SK-N-SH (cell line): Measurements from ENCODE around the gene CHPF. TPM values are rescaled to one million over a fixed set of nuclear protein-coding genes. Genes with fewer than 3 reads are reported as not detected.
A peak's percentile ranks its signal among the peaks of the same experiment; 100 is the strongest.

Experiments
- CTCF ChIA-PET: fragments of 300-600, 350-600 bp; formaldehyde crosslinking; extraction: SDS; loops from one replicate; lab custom pipeline; 2021; lab: Yijun Ruan, JAX
- POLR2A ChIA-PET: fragments of 350-600 bp; sonication (Branson Sonifier 250); formaldehyde crosslinking; extraction: SDS; loops from one replicate; lab custom pipeline; 2020; ENCODE audit warnings: antibody characterized with exemption, inconsistent platforms; lab: Yijun Ruan, JAX
- DNase-seq: peaks from one replicate; pipeline ENCODE4 v3.0.0; 2012
- H2AFZ ChIP-seq: fragments of 200-600 bp; sonication (generic); 2 replicates; pipeline ENCODE4 v1.8.1; 2016; ENCODE audit warnings: antibody characterized with exemption, mild to moderate bottlenecking, low read depth
- H3F3A ChIP-seq: fragments of 200-600 bp; sonication (generic); replicated peaks from 2 replicates; pipeline ENCODE3; 2016; ENCODE audit warnings: antibody characterized with exemption, mild to moderate bottlenecking; ENCODE audit not compliant: insufficient read depth
- H3K27ac ChIP-seq, 2 experiments: fragments of 200-500 bp in 1 of 2; fragments of 200-600 bp in 1 of 2; sonication (Bioruptor generic) in 1 of 2; sonication (generic), shearing (Covaris generic) in 1 of 2; 2 replicates each; pipeline versions ENCODE4 v1.5.1 to v1.6.1; 2014 to 2016; ENCODE audit warnings: low read depth in 2 of 2, inconsistent platforms in 1 of 2, low read length in 1 of 2, mild to moderate bottlenecking in 1 of 2, mixed read lengths in 1 of 2
- H3K27me3 ChIP-seq: fragments of 200-600 bp; sonication (generic), shearing (Covaris generic); 2 replicates; pipeline ENCODE4 v1.6.1; 2016; ENCODE audit warnings: mixed run types; ENCODE audit not compliant: insufficient read depth
- H3K36me3 ChIP-seq, 2 experiments: fragments of 200-500 bp in 1 of 2; fragments of 200-600 bp in 1 of 2; sonication (Bioruptor generic) in 1 of 2; sonication (generic) in 1 of 2; replicated peaks in 1 of 2; 2 replicates each; pipeline versions ENCODE3 to v1.5.1; 2014 to 2016; ENCODE audit warnings: low read length in 1 of 2, mild to moderate bottlenecking in 1 of 2; ENCODE audit not compliant: insufficient read depth in 2 of 2, control insufficient read depth in 1 of 2
- H3K4me1 ChIP-seq, 2 experiments: fragments of 200-500 bp in 1 of 2; fragments of 200-600 bp in 1 of 2; sonication (Bioruptor generic) in 1 of 2; sonication (generic), shearing (Covaris generic) in 1 of 2; 2 replicates each; pipeline versions ENCODE4 v1.5.1 to v1.6.1; 2014 to 2016; ENCODE audit warnings: low read depth in 1 of 2, low read length in 1 of 2, mixed run types in 1 of 2; ENCODE audit not compliant: insufficient read depth in 2 of 2, control insufficient read depth in 1 of 2
- H3K4me2 ChIP-seq: fragments of 200-600 bp; sonication (generic), shearing (Covaris generic); 2 replicates; pipeline ENCODE4 v1.6.1; 2017; ENCODE audit warnings: mixed run types
- H3K4me3 ChIP-seq, 2 experiments: fragments of 200-500 bp in 1 of 2; fragments of 200-600 bp in 1 of 2; sonication (Bioruptor generic) in 1 of 2; sonication (generic), shearing (Covaris generic) in 1 of 2; 2 replicates each; pipeline versions ENCODE4 v1.5.1 to v1.8.1; 2014 to 2016; ENCODE audit warnings: low read depth in 2 of 2, inconsistent platforms in 1 of 2, low read length in 1 of 2, mild to moderate bottlenecking in 1 of 2, mixed read lengths in 1 of 2, moderate library complexity in 1 of 2
- H3K79me2 ChIP-seq: fragments of 200-600 bp; sonication (generic); 2 replicates; pipeline ENCODE4 v1.8.1; 2017; ENCODE audit warnings: mild to moderate bottlenecking; ENCODE audit not compliant: insufficient read depth
- H3K9ac ChIP-seq: fragments of 200-600 bp; sonication (generic); 2 replicates; pipeline ENCODE4 v1.6.1; 2017; ENCODE audit warnings: mixed run types
- H3K9me2 ChIP-seq: fragments of 200-600 bp; sonication (generic); 2 replicates; pipeline ENCODE4 v1.6.1; 2017; ENCODE audit warnings: mixed run types
- H3K9me3 ChIP-seq: fragments of 200-600 bp; sonication (generic); 2 replicates; pipeline ENCODE4 v1.6.1; 2017; ENCODE audit warnings: mixed run types, mild to moderate bottlenecking, moderate library complexity
- H4K20me1 ChIP-seq: fragments of 200-600 bp; sonication (generic); 2 replicates; pipeline ENCODE4 v1.6.1; 2017; ENCODE audit warnings: mild to moderate bottlenecking, mixed run types; ENCODE audit not compliant: insufficient read depth
- CHD2 ChIP-seq: fragments of 150-350 bp; IDR thresholded peaks from 2 replicates; pipeline ENCODE4 v1.6.1; 2018; ENCODE audit warnings: low read length; ENCODE audit not compliant: partially characterized antibody
- EP300 ChIP-seq, 2 experiments: IDR thresholded peaks; 2 replicates each; pipeline versions ENCODE4 v1.4.0 to v1.6.1; 2012; ENCODE audit warnings: borderline replicate concordance in 1 of 2, low read depth in 1 of 2, low read length in 1 of 2
- EZH2phosphoT487 ChIP-seq: fragments of 200-600 bp; sonication (generic); IDR thresholded peaks from 2 replicates; pipeline ENCODE4 v1.6.1; 2017; ENCODE audit warnings: low read depth, mixed run types, mild to moderate bottlenecking, antibody characterized with exemption, moderate library complexity, borderline replicate concordance
- FOSL2 ChIP-seq: IDR thresholded peaks from 2 replicates; pipeline ENCODE4 v1.4.0; 2012; ENCODE audit warnings: low read depth, mild to moderate bottlenecking, moderate library complexity, borderline replicate concordance
- FOXJ3 ChIP-seq: sonication (generic); formaldehyde crosslinking; IDR thresholded peaks from 2 replicates; pipeline ENCODE4 v1.5.1; 2020; ENCODE audit warnings: mild to moderate bottlenecking, missing genetic modification reagents
- FOXM1 ChIP-seq: IDR thresholded peaks from 2 replicates; pipeline ENCODE4 v1.4.0; 2012; ENCODE audit warnings: low read depth, mild to moderate bottlenecking
- GABPA ChIP-seq: IDR thresholded peaks from 2 replicates; pipeline ENCODE4 v1.4.0; 2012; ENCODE audit warnings: low read depth, mild to moderate bottlenecking
- GATA2 ChIP-seq: sonication (generic); formaldehyde crosslinking; IDR thresholded peaks from 2 replicates; pipeline ENCODE4 v1.5.0; 2020; ENCODE audit warnings: mild to moderate bottlenecking, missing genetic modification reagents
- JUND ChIP-seq: IDR thresholded peaks from 2 replicates; pipeline ENCODE4 v1.4.0; 2012
- MAX ChIP-seq: IDR thresholded peaks from 2 replicates; pipeline ENCODE4 v1.4.0; 2012; ENCODE audit warnings: low read depth
- MXI1 ChIP-seq: IDR thresholded peaks from 2 replicates; pipeline ENCODE4 v1.6.1; 2012; ENCODE audit warnings: mild to moderate bottlenecking, low read depth, low read length, improper control_type of control experiment
- POLR2AphosphoS5 ChIP-seq: IDR thresholded peaks from 2 replicates; pipeline ENCODE4 v1.6.1; 2012; ENCODE audit warnings: low read depth, low read length
- SIN3A ChIP-seq: IDR thresholded peaks from 2 replicates; pipeline ENCODE4 v1.6.1; 2012; ENCODE audit warnings: low read depth, mild to moderate bottlenecking, low read length, moderate library complexity, borderline replicate concordance
- SMC3 ChIP-seq: IDR thresholded peaks from 2 replicates; pipeline ENCODE4 v1.6.1; 2012; ENCODE audit warnings: low read depth, low read length, improper control_type of control experiment
- TAF1 ChIP-seq: IDR thresholded peaks from 2 replicates; pipeline ENCODE4 v1.6.1; 2012; ENCODE audit warnings: low read depth, mild to moderate bottlenecking, low read length, moderate library complexity, borderline replicate concordance
- USF1 ChIP-seq: IDR thresholded peaks from 2 replicates; pipeline ENCODE4 v1.4.0; 2012; ENCODE audit warnings: low read depth, borderline replicate concordance
- WGBS: methylation state at CpG from one replicate; pipeline ENCODE4 v1.1.6; 2017; ENCODE audit warnings: low lambda C conversion rate; 5-methylcytosine and 5-hydroxymethylcytosine counted together
- polyA plus RNA-seq, 3 experiments: library from polyadenylated mRNA; depleted of rRNA; stranded (reverse); fragments of >200 nt; gene quantifications; 2 replicates each; pipeline ENCODE4 v1.2.3, GENCODE V29; 2012
- TF ChIP-seq, protein P1 (sequence below): fragments of 150-350 bp; IDR thresholded peaks from 2 replicates; pipeline ENCODE4 v1.6.1; 2016; ENCODE audit warnings: mild to moderate bottlenecking, low read depth, low read length
- TF ChIP-seq, protein P2 (sequence below): IDR thresholded peaks from 2 replicates; pipeline ENCODE4; 2012

The CHPF gene
- polyA plus RNA-seq, 1 of the 3 experiments (the other 2 are of a cell fraction): 141 TPM

DNA sequence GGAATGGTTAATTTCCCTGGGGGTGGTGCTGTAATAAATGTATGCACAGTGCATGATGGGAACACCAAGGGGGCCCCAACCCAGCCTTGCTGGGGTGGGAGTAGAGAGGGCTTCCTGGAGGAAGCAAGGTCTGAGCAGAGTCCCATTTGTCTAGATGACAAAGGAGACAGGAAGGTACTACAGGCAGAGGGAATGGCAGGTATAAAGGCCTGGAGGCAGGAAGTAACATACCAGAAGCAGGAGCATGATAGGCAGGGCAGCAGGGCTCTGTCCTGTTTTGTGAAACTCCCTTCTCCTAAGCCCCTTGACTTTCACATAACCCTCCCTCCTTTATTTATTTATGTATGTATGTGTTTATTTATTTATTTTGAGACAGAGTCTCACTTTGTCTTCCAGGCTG, 41.0 kb downstream of the CHPF start:
- H3K4me2 ChIP-seq: no peak overlapping the region
- no peak overlapping the region for H3K4me3 ChIP-seq
- H3K79me2 ChIP-seq: peaks cover 20% of the 10 kb centered on the region
- DNase-seq: no peak
- no peaks in the 10 kb centered on the region for H3F3A ChIP-seq
- peaks cover 12 to 23% of the 10 kb centered on the region in 2 experiments for H3K36me3 ChIP-seq
- TF ChIP-seq GABPA (no peak), SIN3A (no peak), FOSL2 (no peak), FOXJ3 (CRISPR knock-in tag) (no peak), USF1 (no peak), MAX (no peak)
- ChIA-PET CTCF (interaction anchor here (0.6 to 62.1 kb wide), 5 partner anchors 8 to 604 kb away, joined by 3 to 2824 read pairs (median 4); partner anchors contain the start of genes ASIC4, CHPF, GMPPA and TMEM198), POLR2A (no interaction called here)
- no peaks in the 10 kb centered on the region for H3K9me3 ChIP-seq
- H4K20me1 ChIP-seq: no peaks in the 10 kb centered on the region
- peaks cover 13 to 82% of the 10 kb centered on the region in 2 experiments for H3K4me1 ChIP-seq
- no peak overlapping the region for H3K9ac ChIP-seq
- peak overlapping the region in 1 of 2 experiments; percentile 81; a peak in 2 of 4 replicates for H3K27ac ChIP-seq
- H3K27me3 ChIP-seq: no peaks in the 10 kb centered on the region
- no peaks in the 10 kb centered on the region for H3K9me2 ChIP-seq
- H2AFZ ChIP-seq: no peak overlapping the region

DNA sequence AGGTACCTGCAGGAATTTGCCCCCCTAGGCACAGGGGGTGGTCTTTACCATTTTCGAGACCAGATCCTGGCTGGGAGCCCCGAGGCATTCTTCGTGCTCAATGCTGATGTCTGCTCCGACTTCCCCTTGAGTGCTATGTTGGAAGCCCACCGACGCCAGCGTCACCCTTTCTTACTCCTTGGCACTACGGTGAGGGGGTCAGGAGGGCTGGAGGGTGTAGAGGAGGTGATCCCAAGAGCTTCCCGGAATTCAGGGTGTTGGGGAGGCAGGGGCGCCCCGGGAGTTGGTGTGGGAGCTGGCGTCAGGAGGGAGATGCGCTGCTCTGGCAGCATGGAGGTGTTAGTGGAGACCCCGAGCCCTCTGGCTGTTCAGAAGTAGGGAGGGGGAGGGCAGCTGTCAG, 41.8 kb downstream of the CHPF start:
- Histone ChIP-seq H3K27ac (peak overlapping the region in 1 of 2 experiments; percentile 81; a peak in 2 of 4 replicates), H4K20me1 (no peaks in the 10 kb centered on the region), H3K79me2 (peaks cover 20% of the 10 kb centered on the region), H3K9me2 (no peaks in the 10 kb centered on the region), H3K4me1 (peaks cover 13 to 82% of the 10 kb centered on the region in 2 experiments), H3K4me3 (no peak overlapping the region), H2AFZ (no peak overlapping the region), H3K9me3 (no peaks in the 10 kb centered on the region), H3K36me3 (peaks cover 12 to 23% of the 10 kb centered on the region in 2 experiments), H3F3A (no peaks in the 10 kb centered on the region), H3K4me2 (no peak overlapping the region), H3K27me3 (no peaks in the 10 kb centered on the region), H3K9ac (no peak overlapping the region)
- WGBS: 96% methylated on average over 14 of the region's 14 CpGs
- DNase-seq: no peak
- TF ChIP-seq EZH2phosphoT487 (no peak), MXI1 (no peak), POLR2AphosphoS5 (no peak), TAF1 (no peak), CHD2 (no peak), JUND (no peak), EP300 (IDR thresholded peaks at IDR 0.05; ENCODE audit: borderline replicate concordance in 1 of 2, low read depth in 1 of 2, low read length in 1 of 2) (no peak), FOXM1 (no peak), GATA2 (CRISPR knock-in tag) (no peak), SMC3 (no peak)
- TF ChIP-seq, protein P1, sequence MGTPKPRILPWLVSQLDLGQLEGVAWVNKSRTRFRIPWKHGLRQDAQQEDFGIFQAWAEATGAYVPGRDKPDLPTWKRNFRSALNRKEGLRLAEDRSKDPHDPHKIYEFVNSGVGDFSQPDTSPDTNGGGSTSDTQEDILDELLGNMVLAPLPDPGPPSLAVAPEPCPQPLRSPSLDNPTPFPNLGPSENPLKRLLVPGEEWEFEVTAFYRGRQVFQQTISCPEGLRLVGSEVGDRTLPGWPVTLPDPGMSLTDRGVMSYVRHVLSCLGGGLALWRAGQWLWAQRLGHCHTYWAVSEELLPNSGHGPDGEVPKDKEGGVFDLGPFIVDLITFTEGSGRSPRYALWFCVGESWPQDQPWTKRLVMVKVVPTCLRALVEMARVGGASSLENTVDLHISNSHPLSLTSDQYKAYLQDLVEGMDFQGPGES: no peak
- TF ChIP-seq, protein P2, sequence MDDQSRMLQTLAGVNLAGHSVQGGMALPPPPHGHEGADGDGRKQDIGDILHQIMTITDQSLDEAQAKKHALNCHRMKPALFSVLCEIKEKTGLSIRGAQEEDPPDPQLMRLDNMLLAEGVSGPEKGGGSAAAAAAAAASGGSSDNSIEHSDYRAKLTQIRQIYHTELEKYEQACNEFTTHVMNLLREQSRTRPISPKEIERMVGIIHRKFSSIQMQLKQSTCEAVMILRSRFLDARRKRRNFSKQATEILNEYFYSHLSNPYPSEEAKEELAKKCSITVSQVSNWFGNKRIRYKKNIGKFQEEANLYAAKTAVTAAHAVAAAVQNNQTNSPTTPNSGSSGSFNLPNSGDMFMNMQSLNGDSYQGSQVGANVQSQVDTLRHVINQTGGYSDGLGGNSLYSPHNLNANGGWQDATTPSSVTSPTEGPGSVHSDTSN: no peak
- ChIA-PET CTCF (interaction anchor here (0.6 to 62.1 kb wide), 5 partner anchors 7 to 603 kb away, joined by 3 to 2824 read pairs (median 4); partner anchors contain the start of genes ASIC4, CHPF, GMPPA and TMEM198), POLR2A (interaction anchor here (0.8 kb wide), 1 partner anchor 10 kb away, joined by 4 read pairs; no protein-coding TSS in a partner anchor)
